ENCODE data around the gene NME5. TPM values are rescaled to one million over a fixed set of nuclear protein-coding genes. Genes with fewer than 3 reads are reported as not detected.

Gene NME5
- total and polyA plus RNA-seq, 2 of the 8 experiments (the other 6 are each of a cell fraction or from before 2014, with no cell fraction given): 0.48 to 0.89 TPM

DNA sequence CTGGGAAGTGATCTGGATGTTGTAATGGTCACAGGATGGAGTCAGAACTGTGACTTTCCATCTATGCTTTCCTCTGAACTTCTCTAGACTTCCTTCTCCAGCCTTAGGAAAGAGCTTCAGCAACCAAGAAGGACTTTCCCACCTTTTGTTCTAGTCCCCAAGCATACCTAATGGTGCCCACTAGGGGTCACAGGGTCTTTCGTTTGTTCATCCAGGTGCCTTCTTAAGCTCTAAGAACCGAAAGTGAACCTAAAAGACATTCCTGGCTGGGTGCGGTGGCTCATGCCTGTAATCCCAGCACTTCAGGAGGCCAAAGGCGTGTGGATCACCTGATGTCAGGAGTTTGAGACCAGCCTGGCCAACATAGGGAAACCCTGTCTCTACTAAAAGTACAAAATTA is 57.2 kb downstream of the NME5 start:
- DNase-seq (ENCODE audit: low read depth in 1 of 2, low spot score in 2 of 2) (no peak), FAIRE-seq (peak; percentile 36)
- H3K79me2 ChIP-seq (ENCODE audit: control insufficient read depth in 1 of 2, insufficient read depth in 2 of 2, low read length in 2 of 2): no peaks in the 10 kb centered on the region
- H3K56ac ChIP-seq (replicated peaks; ENCODE audit: insufficient read length, low read depth, low read length): no peak overlapping the region
- H3K79me1 ChIP-seq (ENCODE audit: low read depth, low read length): no peaks in the 10 kb centered on the region
- no peak overlapping the region for H3K27ac ChIP-seq (ENCODE audit: low read depth, low read length)
- H3K36me3 ChIP-seq (ENCODE audit: control insufficient read depth in 2 of 4, insufficient read depth in 4 of 4, low read length in 3 of 4): no peaks in the 10 kb centered on the region
- no peak overlapping the region for H3K18ac ChIP-seq (ENCODE audit: extremely low read depth, low read length)
- no peak overlapping the region for H2BK5ac ChIP-seq (ENCODE audit: low read depth, low read length)
- no peak overlapping the region for H2BK120ac ChIP-seq (replicated peaks; ENCODE audit: low read depth, low read length)
- H4K8ac ChIP-seq (ENCODE audit: extremely low read depth, insufficient read depth, low read length): no peak overlapping the region
- H4K20me1 ChIP-seq (replicated peaks in 1 of 2; ENCODE audit: control insufficient read depth in 1 of 2, insufficient read depth in 2 of 2, low read length in 2 of 2): peaks cover 0 to 2% of the 10 kb centered on the region in 2 experiments
- peaks cover 6 to 14% (median 11%) of the 10 kb centered on the region in 4 experiments; a peak in 6 of 7 replicates for H3K4me1 ChIP-seq (replicated peaks in 1 of 4; ENCODE audit: control insufficient read depth in 3 of 4, insufficient read depth in 4 of 4, low read length in 3 of 4)
- 65% methylated on average over 4 of the region's 4 CpGs; no CpG with 5 or more reads in 1 of the 2 experiments for WGBS, 2 experiments (ENCODE audit: extremely low coverage in 1 of 2, insufficient coverage in 1 of 2, insufficient read length in 1 of 2, insufficient replicate concordance in 2 of 2, low coverage in 1 of 2, low lambda C conversion rate in 2 of 2, missing lambda C conversion rate in 1 of 2)
- POLR2A ChIA-PET (ENCODE audit: partially characterized antibody): interaction anchor here (1.4 to 1.7 kb wide), 2 partner anchors 9 to 14 kb away, joined by 3 to 4 read pairs; no protein-coding TSS in a partner anchor
- no peak overlapping the region for H2BK15ac ChIP-seq (ENCODE audit: low read length)
- H3K23ac ChIP-seq (ENCODE audit: insufficient read length): no peak overlapping the region
- H2BK12ac ChIP-seq (ENCODE audit: low read depth, low read length): no peak overlapping the region
- no peak overlapping the region for H2AFZ ChIP-seq (ENCODE audit: low read length)
- no peak overlapping the region for H3K14ac ChIP-seq (ENCODE audit: insufficient read length)
- no peak overlapping the region for H2AK5ac ChIP-seq (ENCODE audit: low read depth, low read length)
- peaks cover 3% of the 10 kb centered on the region; the same call in 1 of the 2 replicates for H3K23me2 ChIP-seq (ENCODE audit: low read depth, low read length)
- H3K4me3 ChIP-seq (ENCODE audit: extremely low read depth in 1 of 4, insufficient read depth in 2 of 4, low read depth in 3 of 4, low read length in 4 of 4): no peak overlapping the region
- H3K4me2 ChIP-seq (ENCODE audit: insufficient read depth in 1 of 2, low read depth in 2 of 2, low read length in 2 of 2): no peak overlapping the region
- H3K4ac ChIP-seq (replicated peaks; ENCODE audit: insufficient read length, low read depth, low read length): no peak overlapping the region
- H3K27me3 ChIP-seq (replicated peaks in 1 of 4; ENCODE audit: control insufficient read depth in 3 of 4, extremely low read depth in 1 of 4, insufficient read depth in 3 of 4, low read length in 3 of 4): peaks cover 0 to 4% (median 0%) of the 10 kb centered on the region in 4 experiments; a peak in 1 of 7 replicates
- no peak overlapping the region for H4K91ac ChIP-seq (replicated peaks; ENCODE audit: insufficient read length, low read length)
- no peak overlapping the region for H3K9ac ChIP-seq (replicated peaks in 1 of 4; ENCODE audit: extremely low read depth in 1 of 4, low read depth in 3 of 4, low read length in 3 of 4)
- H2BK20ac ChIP-seq (ENCODE audit: low read length): no peak overlapping the region
- CTCF ChIA-PET (ENCODE audit: partially characterized antibody): interaction anchor here (0.6 to 15.7 kb wide), 22 partner anchors 9 to 358 kb away, joined by 3 to 288 read pairs (median 7); partner anchors contain the start of gene NME5
- no peaks in the 10 kb centered on the region for H3K9me3 ChIP-seq (ENCODE audit: insufficient read depth in 2 of 2, low read depth in 1 of 2, low read length in 1 of 2)
- no peak overlapping the region for H4K5ac ChIP-seq (ENCODE audit: insufficient read length, low read depth, low read length)
- TF ChIP-seq RNF2 (IDR thresholded peaks at IDR 0.05; ENCODE audit: borderline replicate concordance, low read depth, low read length, missing control alignments, poor library complexity, severe bottlenecking) (no peak), PHF8 (conservative IDR thresholded peaks at IDR 0.05; ENCODE audit: low read depth, low read length) (no peak), POU5F1 (IDR thresholded peaks at IDR 0.05; ENCODE audit: low read depth, low read length) (no peak), USF2 (IDR thresholded peaks at IDR 0.05; ENCODE audit: low read length) (no peak), FOSL1 (IDR thresholded peaks at IDR 0.05; ENCODE audit: insufficient read depth, low read depth, low read length) (no peak), RAD21 (IDR thresholded peaks at IDR 0.05 in 1 of 2, conservative IDR thresholded peaks at IDR 0.05 in 1 of 2; ENCODE audit: low read depth in 2 of 2, low read length in 2 of 2) (peak; percentile 42 to 64; a peak in 3 of 4 replicates), EGR1 (IDR thresholded peaks at IDR 0.05; ENCODE audit: borderline replicate concordance, low read depth, low read length) (no peak), SP4 (IDR thresholded peaks at IDR 0.05; ENCODE audit: low read length) (no peak), CTCF (IDR thresholded peaks at IDR 0.05; ENCODE audit: control extremely low read depth in 1 of 3, insufficient read depth in 1 of 3, low read depth in 1 of 3, low read length in 3 of 3) (peak in 2 of 3 experiments; percentile 50 to 61; a peak in 3 of 4 replicates)

Measured in H1 (cell line).